HL-60 (cell line): ENCODE measurements around the gene PTDSS2.

Source experiments
- CTCF ChIP-seq: IDR thresholded peaks from one replicate; pipeline ENCODE4 v1.5.1; 2011; ENCODE audit warnings: low read length, control low read depth, inconsistent platforms; ENCODE audit not compliant: insufficient read depth
- GABPA ChIP-seq: IDR thresholded peaks from 2 replicates; pipeline ENCODE4 v1.6.1; 2012; ENCODE audit warnings: low read depth
- POLR2AphosphoS5 ChIP-seq: IDR thresholded peaks from 2 replicates; pipeline ENCODE4 v1.6.1; 2012; ENCODE audit warnings: low read depth
- SPI1 ChIP-seq: IDR thresholded peaks from 2 replicates; pipeline ENCODE4 v1.6.1; 2012; ENCODE audit warnings: low read depth, mild to moderate bottlenecking, borderline replicate concordance
- TF ChIP-seq, protein P1 (sequence below): IDR thresholded peaks from 2 replicates; pipeline ENCODE4 v1.6.1; 2012; ENCODE audit warnings: low read depth; ENCODE audit not compliant: insufficient replicate concordance

DNA sequence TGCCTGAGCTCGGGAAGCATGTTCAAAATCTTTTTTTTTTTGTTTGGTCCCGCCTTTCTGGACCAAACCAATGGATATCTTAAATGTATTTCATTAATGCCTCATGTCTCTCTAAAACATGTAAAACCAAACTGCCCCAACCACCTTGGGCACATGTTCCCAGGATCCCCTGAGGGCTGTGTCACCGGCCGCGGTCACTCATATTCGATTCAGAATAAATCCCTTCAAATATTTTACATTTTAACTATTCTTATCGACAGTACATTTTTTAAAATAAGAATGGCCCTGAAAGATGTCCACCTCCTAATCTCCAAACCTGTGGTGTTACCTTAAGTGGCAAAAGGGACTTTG is 54.9 kb downstream of the PTDSS2 start:
- TF ChIP-seq GABPA: no peak
- TF ChIP-seq CTCF: no peak
- TF ChIP-seq, protein P1, sequence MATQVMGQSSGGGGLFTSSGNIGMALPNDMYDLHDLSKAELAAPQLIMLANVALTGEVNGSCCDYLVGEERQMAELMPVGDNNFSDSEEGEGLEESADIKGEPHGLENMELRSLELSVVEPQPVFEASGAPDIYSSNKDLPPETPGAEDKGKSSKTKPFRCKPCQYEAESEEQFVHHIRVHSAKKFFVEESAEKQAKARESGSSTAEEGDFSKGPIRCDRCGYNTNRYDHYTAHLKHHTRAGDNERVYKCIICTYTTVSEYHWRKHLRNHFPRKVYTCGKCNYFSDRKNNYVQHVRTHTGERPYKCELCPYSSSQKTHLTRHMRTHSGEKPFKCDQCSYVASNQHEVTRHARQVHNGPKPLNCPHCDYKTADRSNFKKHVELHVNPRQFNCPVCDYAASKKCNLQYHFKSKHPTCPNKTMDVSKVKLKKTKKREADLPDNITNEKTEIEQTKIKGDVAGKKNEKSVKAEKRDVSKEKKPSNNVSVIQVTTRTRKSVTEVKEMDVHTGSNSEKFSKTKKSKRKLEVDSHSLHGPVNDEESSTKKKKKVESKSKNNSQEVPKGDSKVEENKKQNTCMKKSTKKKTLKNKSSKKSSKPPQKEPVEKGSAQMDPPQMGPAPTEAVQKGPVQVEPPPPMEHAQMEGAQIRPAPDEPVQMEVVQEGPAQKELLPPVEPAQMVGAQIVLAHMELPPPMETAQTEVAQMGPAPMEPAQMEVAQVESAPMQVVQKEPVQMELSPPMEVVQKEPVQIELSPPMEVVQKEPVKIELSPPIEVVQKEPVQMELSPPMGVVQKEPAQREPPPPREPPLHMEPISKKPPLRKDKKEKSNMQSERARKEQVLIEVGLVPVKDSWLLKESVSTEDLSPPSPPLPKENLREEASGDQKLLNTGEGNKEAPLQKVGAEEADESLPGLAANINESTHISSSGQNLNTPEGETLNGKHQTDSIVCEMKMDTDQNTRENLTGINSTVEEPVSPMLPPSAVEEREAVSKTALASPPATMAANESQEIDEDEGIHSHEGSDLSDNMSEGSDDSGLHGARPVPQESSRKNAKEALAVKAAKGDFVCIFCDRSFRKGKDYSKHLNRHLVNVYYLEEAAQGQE: no peak
- TF ChIP-seq POLR2AphosphoS5: no peak
- TF ChIP-seq SPI1: no peak
